ENCODE measurements around the gene NAPB.
A peak's percentile ranks its signal among the peaks of the same experiment; 100 is the strongest.

Gene NAPB

GRCh38 chr20:23437126-23437899 is 16.0 kb upstream of the NAPB start:
- no peak for DNase-seq

GRCh38 chr20:23436681-23437080 is 15.4 kb upstream of the NAPB start:
- DNase-seq: no peak

- peak; percentile 45 for DNase-seq
Observed at GRCh38 chr20:23435626-23436539, 14.6 kb upstream of the NAPB start.

- DNase-seq: no peak
Observed at GRCh38 chr20:23434521-23435313, 13.4 kb upstream of the NAPB start.

- DNase-seq: no peak
Observed at GRCh38 chr20:23433628-23434027, 12.3 kb upstream of the NAPB start.

- no peak for DNase-seq
Observed at GRCh38 chr20:23425129-23425528, 3.8 kb upstream of the NAPB start.

GRCh38 chr20:23419995-23420901 is 1.0 kb downstream of the NAPB start:
- peak; percentile 47 for DNase-seq

- no peak for DNase-seq
Observed at GRCh38 chr20:23419657-23419994, 1.7 kb downstream of the NAPB start.

- no peak for DNase-seq
Observed at GRCh38 chr20:23417861-23418260, 3.4 kb downstream of the NAPB start.

- DNase-seq: no peak
Observed at GRCh38 chr20:23415959-23416583, 5.2 kb downstream of the NAPB start.

GRCh38 chr20:23415555-23415954 is 5.7 kb downstream of the NAPB start:
- DNase-seq: no peak

- no peak for DNase-seq
Observed at GRCh38 chr20:23414526-23415188, 6.6 kb downstream of the NAPB start.

GRCh38 chr20:23413862-23414422 is 7.3 kb downstream of the NAPB start:
- no peak for DNase-seq

- no peak for DNase-seq
Observed at GRCh38 chr20:23412026-23412425, 9.3 kb downstream of the NAPB start.

GRCh38 chr20:23410916-23411695 is 10.2 kb downstream of the NAPB start:
- DNase-seq: no peak

- no peak for DNase-seq
Observed at GRCh38 chr20:23409800-23410199, 11.5 kb downstream of the NAPB start.

- DNase-seq: no peak
Observed at GRCh38 chr20:23408957-23409356, 12.3 kb downstream of the NAPB start.

- DNase-seq: no peak
Observed at GRCh38 chr20:23407781-23408464, 13.4 kb downstream of the NAPB start.

GRCh38 chr20:23406880-23407279 is 14.4 kb downstream of the NAPB start:
- DNase-seq: no peak
